Measurements from ENCODE around the gene ERBIN. TPM values are rescaled to one million over a fixed set of nuclear protein-coding genes. Genes with fewer than 3 reads are reported as not detected.
A peak's percentile ranks its signal among the peaks of the same experiment; 100 is the strongest.

ERBIN gene
- total RNA-seq, 1 experiment from 2014 or later: 88.4 TPM

DNA sequence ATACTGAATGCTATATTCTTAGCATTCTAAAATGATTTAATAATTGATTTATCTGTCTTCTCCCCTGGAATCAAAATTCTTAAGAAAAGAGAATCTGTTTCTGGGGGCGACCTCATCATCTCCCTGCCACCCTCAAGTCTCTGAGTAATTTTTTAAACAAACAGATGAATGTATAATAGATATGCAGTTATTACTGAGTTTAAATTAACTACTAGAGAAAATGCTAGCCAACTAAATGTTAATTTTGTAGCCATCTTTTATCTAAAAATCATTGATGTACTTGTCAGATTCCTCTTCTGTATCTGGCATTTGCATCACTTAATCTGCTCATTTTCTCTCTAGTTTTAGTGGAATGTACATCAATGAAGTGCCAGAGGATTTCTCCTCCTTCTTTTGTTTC is 87.5 kb downstream of the ERBIN start:
- BruUV-seq (replicated peaks): no TSS peak
- H3K27me3 ChIP-seq (ENCODE audit: control insufficient read depth, insufficient read depth, low read length): no peaks in the 10 kb centered on the region
- TF ChIP-seq, protein P1, sequence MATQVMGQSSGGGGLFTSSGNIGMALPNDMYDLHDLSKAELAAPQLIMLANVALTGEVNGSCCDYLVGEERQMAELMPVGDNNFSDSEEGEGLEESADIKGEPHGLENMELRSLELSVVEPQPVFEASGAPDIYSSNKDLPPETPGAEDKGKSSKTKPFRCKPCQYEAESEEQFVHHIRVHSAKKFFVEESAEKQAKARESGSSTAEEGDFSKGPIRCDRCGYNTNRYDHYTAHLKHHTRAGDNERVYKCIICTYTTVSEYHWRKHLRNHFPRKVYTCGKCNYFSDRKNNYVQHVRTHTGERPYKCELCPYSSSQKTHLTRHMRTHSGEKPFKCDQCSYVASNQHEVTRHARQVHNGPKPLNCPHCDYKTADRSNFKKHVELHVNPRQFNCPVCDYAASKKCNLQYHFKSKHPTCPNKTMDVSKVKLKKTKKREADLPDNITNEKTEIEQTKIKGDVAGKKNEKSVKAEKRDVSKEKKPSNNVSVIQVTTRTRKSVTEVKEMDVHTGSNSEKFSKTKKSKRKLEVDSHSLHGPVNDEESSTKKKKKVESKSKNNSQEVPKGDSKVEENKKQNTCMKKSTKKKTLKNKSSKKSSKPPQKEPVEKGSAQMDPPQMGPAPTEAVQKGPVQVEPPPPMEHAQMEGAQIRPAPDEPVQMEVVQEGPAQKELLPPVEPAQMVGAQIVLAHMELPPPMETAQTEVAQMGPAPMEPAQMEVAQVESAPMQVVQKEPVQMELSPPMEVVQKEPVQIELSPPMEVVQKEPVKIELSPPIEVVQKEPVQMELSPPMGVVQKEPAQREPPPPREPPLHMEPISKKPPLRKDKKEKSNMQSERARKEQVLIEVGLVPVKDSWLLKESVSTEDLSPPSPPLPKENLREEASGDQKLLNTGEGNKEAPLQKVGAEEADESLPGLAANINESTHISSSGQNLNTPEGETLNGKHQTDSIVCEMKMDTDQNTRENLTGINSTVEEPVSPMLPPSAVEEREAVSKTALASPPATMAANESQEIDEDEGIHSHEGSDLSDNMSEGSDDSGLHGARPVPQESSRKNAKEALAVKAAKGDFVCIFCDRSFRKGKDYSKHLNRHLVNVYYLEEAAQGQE (IDR thresholded peaks at IDR 0.05; ENCODE audit: insufficient read depth in 1 of 2, low read depth in 2 of 2, low read length in 1 of 2): no peak
- H3K9me3 ChIP-seq (ENCODE audit: control insufficient read depth, insufficient read depth, low read depth, low read length): no peaks in the 10 kb centered on the region
- CTCF ChIA-PET: no interaction called here
- H3K4me3 ChIP-seq (ENCODE audit: low read depth in 2 of 2, low read length in 2 of 2): no peak overlapping the region
- DNase-seq (ENCODE audit: low read depth, low spot score) (no peak), ATAC-seq (no peak)
- in situ Hi-C loops (cut with HindIII; ENCODE audit: low pct_unique_long_range_greater_than_20kb, low sequenced_read_pairs): no loop called here
- POLR2A ChIA-PET: no interaction called here
- peaks cover 4% of the 10 kb centered on the region; the same call in 1 of the 2 replicates for H3K4me1 ChIP-seq (ENCODE audit: control insufficient read depth, insufficient read depth, low read length)
- intact Hi-C loops (cut with micrococcal nuclease; ENCODE audit: unreplicated experiment): no loop called here
- H3K27ac ChIP-seq (ENCODE audit: low read length): no peak overlapping the region
- H3K36me3 ChIP-seq (ENCODE audit: control insufficient read depth, insufficient read depth, low read length): peaks cover 12% of the 10 kb centered on the region; the same call in 1 of the 2 replicates

DNA sequence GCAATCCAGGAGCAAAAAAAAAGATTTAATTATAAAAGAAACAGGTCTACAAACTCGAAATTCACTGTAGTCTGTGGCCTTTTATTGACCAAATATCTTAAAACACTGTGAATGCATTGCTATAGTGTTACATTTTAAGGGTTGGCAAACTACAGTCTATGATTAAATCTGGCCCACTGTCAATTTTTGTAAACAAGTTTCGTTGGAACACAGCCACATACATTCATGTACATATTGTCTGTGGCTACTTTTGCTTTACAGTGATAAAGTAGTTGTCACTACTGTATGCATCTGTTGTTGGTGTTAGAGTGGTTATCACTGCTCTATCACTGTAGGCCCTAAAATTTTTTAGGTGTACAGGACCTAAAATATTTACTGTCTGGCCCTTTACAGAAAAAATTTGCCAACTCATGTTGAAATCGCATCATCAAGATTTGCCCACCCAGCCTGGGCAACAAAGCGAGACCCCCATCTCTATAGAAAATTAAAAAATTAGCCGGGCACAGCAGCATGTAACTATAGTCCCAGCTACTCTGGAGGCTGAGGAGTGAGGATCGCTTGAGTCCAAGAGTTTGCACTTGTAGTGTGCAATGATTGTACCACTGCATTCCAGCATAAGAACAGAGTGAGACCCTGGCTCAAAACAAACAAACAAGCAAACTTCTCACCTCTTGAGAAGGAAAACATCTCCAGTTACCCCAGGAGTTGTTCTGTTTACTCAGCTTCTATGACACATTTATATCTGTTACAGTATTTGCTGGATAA is 89.0 kb downstream of the ERBIN start:
- DNase-seq (ENCODE audit: low read depth, low spot score) (no peak), ATAC-seq (peak; percentile 66; the same call in 1 of the 2 replicates)
- Histone ChIP-seq H3K9me3 (ENCODE audit: control insufficient read depth, insufficient read depth, low read depth, low read length) (no peaks in the 10 kb centered on the region), H3K27ac (ENCODE audit: low read length) (no peak overlapping the region), H3K4me3 (ENCODE audit: low read depth in 2 of 2, low read length in 2 of 2) (no peak overlapping the region), H3K36me3 (ENCODE audit: control insufficient read depth, insufficient read depth, low read length) (peaks cover 12% of the 10 kb centered on the region; the same call in 1 of the 2 replicates), H3K27me3 (ENCODE audit: control insufficient read depth, insufficient read depth, low read length) (no peaks in the 10 kb centered on the region), H3K4me1 (ENCODE audit: control insufficient read depth, insufficient read depth, low read length) (no peaks in the 10 kb centered on the region; the same call in 1 of the 2 replicates)
- in situ Hi-C loops (cut with HindIII; ENCODE audit: low pct_unique_long_range_greater_than_20kb, low sequenced_read_pairs): no loop called here
- POLR2A ChIA-PET: no interaction called here
- CTCF ChIA-PET: no interaction called here
- BruUV-seq (replicated peaks): no TSS peak
- TF ChIP-seq, protein P1 (IDR thresholded peaks at IDR 0.05; ENCODE audit: insufficient read depth in 1 of 2, low read depth in 2 of 2, low read length in 1 of 2): no peak
- TF ChIP-seq, protein P2, sequence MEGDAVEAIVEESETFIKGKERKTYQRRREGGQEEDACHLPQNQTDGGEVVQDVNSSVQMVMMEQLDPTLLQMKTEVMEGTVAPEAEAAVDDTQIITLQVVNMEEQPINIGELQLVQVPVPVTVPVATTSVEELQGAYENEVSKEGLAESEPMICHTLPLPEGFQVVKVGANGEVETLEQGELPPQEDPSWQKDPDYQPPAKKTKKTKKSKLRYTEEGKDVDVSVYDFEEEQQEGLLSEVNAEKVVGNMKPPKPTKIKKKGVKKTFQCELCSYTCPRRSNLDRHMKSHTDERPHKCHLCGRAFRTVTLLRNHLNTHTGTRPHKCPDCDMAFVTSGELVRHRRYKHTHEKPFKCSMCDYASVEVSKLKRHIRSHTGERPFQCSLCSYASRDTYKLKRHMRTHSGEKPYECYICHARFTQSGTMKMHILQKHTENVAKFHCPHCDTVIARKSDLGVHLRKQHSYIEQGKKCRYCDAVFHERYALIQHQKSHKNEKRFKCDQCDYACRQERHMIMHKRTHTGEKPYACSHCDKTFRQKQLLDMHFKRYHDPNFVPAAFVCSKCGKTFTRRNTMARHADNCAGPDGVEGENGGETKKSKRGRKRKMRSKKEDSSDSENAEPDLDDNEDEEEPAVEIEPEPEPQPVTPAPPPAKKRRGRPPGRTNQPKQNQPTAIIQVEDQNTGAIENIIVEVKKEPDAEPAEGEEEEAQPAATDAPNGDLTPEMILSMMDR (IDR thresholded peaks at IDR 0.05): no peak
- TF ChIP-seq POLR2AphosphoS5 (IDR thresholded peaks at IDR 0.05; ENCODE audit: low read depth, low read length) (no peak), SIN3A (IDR thresholded peaks at IDR 0.05; ENCODE audit: borderline replicate concordance, insufficient read depth, low read depth, low read length) (no peak)
- intact Hi-C loops (cut with micrococcal nuclease; ENCODE audit: unreplicated experiment): no loop called here
